HEK293 (cell line): ENCODE results near the gene LRP1.

Experiments
- CTCF ChIA-PET: fragments of 350-600 bp; formaldehyde crosslinking; extraction: SDS; loops from one replicate; lab custom pipeline; 2021; ENCODE audit warnings: antibody characterized with exemption; lab: Yijun Ruan, JAX
- POLR2A ChIA-PET: fragments of 300-600 bp; formaldehyde crosslinking; extraction: SDS; loops from one replicate; lab custom pipeline; 2020; ENCODE audit warnings: antibody characterized with exemption, inconsistent platforms; lab: Yijun Ruan, JAX
- H3K27ac ChIP-seq: fragments of 200-500 bp; sonication (Bioruptor generic); 2 replicates; pipeline ENCODE4 v1.5.1; 2014; ENCODE audit warnings: low read depth, low read length, control low read depth, inconsistent platforms; ENCODE audit errors: extremely low read depth
- H3K36me3 ChIP-seq, 2 experiments: fragments of 200-500 bp in 1 of 2; sonication (Bioruptor generic) in 1 of 2; 1 replicate in 1 of 2; 2 replicates in 1 of 2; pipeline ENCODE4 v1.5.1; 2014 to 2017; ENCODE audit warnings: inconsistent platforms in 2 of 2, low read length in 2 of 2; ENCODE audit not compliant: control insufficient read depth in 2 of 2, insufficient read depth in 1 of 2
- H3K4me1 ChIP-seq: fragments of 200-500 bp; sonication (Bioruptor generic); 2 replicates; pipeline ENCODE4 v1.5.1; 2014; ENCODE audit warnings: mild to moderate bottlenecking, low read length, inconsistent platforms; ENCODE audit not compliant: control insufficient read depth, insufficient read depth
- H3K4me3 ChIP-seq: 2 replicates; pipeline ENCODE4 v1.5.1; 2011; ENCODE audit warnings: low read depth, mild to moderate bottlenecking, control low read depth, low read length, moderate library complexity
- H3K9me3 ChIP-seq: fragments of 200-500 bp; sonication (Bioruptor generic); 2 replicates; pipeline ENCODE4 v1.5.1; 2014; ENCODE audit warnings: low read depth, low read length, inconsistent platforms; ENCODE audit not compliant: control insufficient read depth, insufficient read depth
- GLIS1 ChIP-seq: fragments of 450-650 bp; formaldehyde crosslinking; IDR thresholded peaks from 2 replicates; pipeline ENCODE4 v1.5.1; 2016; ENCODE audit warnings: missing biosample characterization, missing genetic modification characterization
- HOXC10 ChIP-seq: sonication (generic); formaldehyde crosslinking; IDR thresholded peaks from 2 replicates; pipeline ENCODE4 v1.8.1; 2023; ENCODE audit warnings: mild to moderate bottlenecking, missing genetic modification reagents
- MZF1 ChIP-seq: fragments of 450-650 bp; formaldehyde crosslinking; IDR thresholded peaks from 2 replicates; pipeline ENCODE4 v1.5.1; 2017; ENCODE audit warnings: missing biosample characterization, missing genetic modification characterization, borderline replicate concordance
- PRDM1 ChIP-seq: fragments of 450-650 bp; formaldehyde crosslinking; IDR thresholded peaks from 2 replicates; pipeline ENCODE4; 2016; ENCODE audit warnings: missing biosample characterization, missing genetic modification characterization
- SETDB1 ChIP-seq: IDR thresholded peaks from one replicate; pipeline ENCODE4 v1.6.1; 2017; ENCODE audit warnings: mild to moderate bottlenecking, low read length, moderate library complexity, mixed read lengths; ENCODE audit not compliant: insufficient read length
- TCF7L2 ChIP-seq: IDR thresholded peaks from 2 replicates; pipeline ENCODE4 v1.6.1; 2011; ENCODE audit warnings: low read depth, mild to moderate bottlenecking, inconsistent platforms, low read length, moderate library complexity, borderline replicate concordance
- ZBTB17 ChIP-seq: fragments of 450-650 bp; formaldehyde crosslinking; IDR thresholded peaks from 2 replicates; pipeline ENCODE4 v1.5.1; 2016; ENCODE audit warnings: missing biosample characterization, missing genetic modification characterization
- ZBTB8A ChIP-seq: fragments of 450-650 bp; formaldehyde crosslinking; IDR thresholded peaks from 2 replicates; pipeline ENCODE4 v1.5.1; 2016; ENCODE audit warnings: missing biosample characterization, missing genetic modification characterization
- ZNF133 ChIP-seq: fragments of 450-650 bp; formaldehyde crosslinking; IDR thresholded peaks from 2 replicates; pipeline ENCODE4 v1.5.1; 2016; ENCODE audit warnings: missing biosample characterization, missing genetic modification characterization
- ZNF221 ChIP-seq: fragments of 450-650 bp; formaldehyde crosslinking; IDR thresholded peaks from 2 replicates; pipeline ENCODE4 v1.5.1; 2017; ENCODE audit warnings: missing biosample characterization, missing genetic modification characterization, borderline replicate concordance
- ZNF366 ChIP-seq: fragments of 450-650 bp; formaldehyde crosslinking; conservative IDR thresholded peaks from 2 replicates; pipeline ENCODE4 v1.5.1; 2016; ENCODE audit warnings: missing biosample characterization, missing genetic modification characterization
- ZNF529 ChIP-seq: fragments of 450-650 bp; formaldehyde crosslinking; IDR thresholded peaks from 2 replicates; pipeline ENCODE4 v1.5.1; 2017; ENCODE audit warnings: missing genetic modification characterization, missing biosample characterization; ENCODE audit not compliant: insufficient replicate concordance
- ZNF544 ChIP-seq: fragments of 450-650 bp; formaldehyde crosslinking; IDR thresholded peaks from 2 replicates; pipeline ENCODE4 v1.5.0; 2017; ENCODE audit warnings: missing biosample characterization, missing genetic modification characterization
- ZNF600 ChIP-seq: fragments of 450-650 bp; formaldehyde crosslinking; IDR thresholded peaks from 2 replicates; pipeline ENCODE4 v1.5.1; 2016; ENCODE audit warnings: missing biosample characterization, missing genetic modification characterization
- ZNF701 ChIP-seq: fragments of 450-650 bp; formaldehyde crosslinking; IDR thresholded peaks from 2 replicates; pipeline ENCODE4 v1.5.1; 2016; ENCODE audit warnings: missing biosample characterization, missing genetic modification characterization
- ZXDB ChIP-seq: fragments of 450-650 bp; formaldehyde crosslinking; IDR thresholded peaks from 2 replicates; pipeline ENCODE4 v1.5.1; 2016; ENCODE audit warnings: missing biosample characterization, missing genetic modification characterization
- TF ChIP-seq, protein P1 (sequence below): sonication (generic); formaldehyde crosslinking; IDR thresholded peaks from 2 replicates; pipeline ENCODE4 v1.8.1; 2022; ENCODE audit warnings: mild to moderate bottlenecking, moderate library complexity, missing genetic modification reagents
- TF ChIP-seq, protein P2 (sequence below): fragments of 450-650 bp; formaldehyde crosslinking; optimal IDR thresholded peaks from 2 replicates; pipeline ENCODE3; 2016; ENCODE audit warnings: missing biosample characterization, mild to moderate bottlenecking, missing genetic modification characterization
- TF ChIP-seq, protein P3 (sequence below): fragments of 450-650 bp; formaldehyde crosslinking; IDR thresholded peaks from 2 replicates; pipeline ENCODE4 v1.5.1; 2016; ENCODE audit warnings: missing biosample characterization, missing genetic modification characterization
- TF ChIP-seq, protein P4 (sequence below): fragments of 450-650 bp; formaldehyde crosslinking; IDR thresholded peaks from 2 replicates; pipeline ENCODE4 v1.5.1; 2017; ENCODE audit warnings: missing biosample characterization, missing genetic modification characterization
- TF ChIP-seq, protein P5 (sequence below): fragments of 450-650 bp; IDR thresholded peaks from 2 replicates; pipeline ENCODE4 v1.5.1; 2018; ENCODE audit warnings: missing biosample characterization, missing genetic modification characterization
- TF ChIP-seq, protein P6 (sequence below): fragments of 450-650 bp; formaldehyde crosslinking; IDR thresholded peaks from 2 replicates; pipeline ENCODE4 v1.5.1; 2016; ENCODE audit warnings: missing biosample characterization, missing genetic modification characterization

LRP1 gene

DNA sequence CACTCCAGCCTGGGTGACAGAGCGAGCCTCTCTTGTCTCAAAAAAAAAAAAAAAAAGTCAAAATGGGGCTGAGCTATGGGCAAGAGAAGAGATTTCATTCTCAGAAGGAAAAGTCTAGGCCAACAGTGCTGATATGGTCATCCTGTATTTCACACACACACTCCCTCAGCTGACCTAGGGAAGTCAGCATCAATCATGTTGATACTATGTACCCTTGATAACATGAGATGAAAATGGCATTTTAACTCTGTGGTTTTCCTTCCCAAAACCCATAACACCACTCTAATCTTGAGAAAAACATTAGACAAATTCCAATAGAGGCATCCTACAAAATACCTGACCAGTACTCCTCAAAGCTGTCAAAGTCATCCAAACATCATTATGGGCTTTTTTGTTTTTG is 47.4 kb upstream of the LRP1 start:
- CTCF ChIA-PET = interaction anchor here (0.7 to 4.5 kb wide), 5 partner anchors 11 to 107 kb away, joined by 3 to 35 read pairs (median 11); partner anchors contain the start of gene STAT6
- POLR2A ChIA-PET = interaction anchor here (0.6 to 4.2 kb wide), 2 partner anchors 8 to 11 kb away, joined by 4 to 53 read pairs; partner anchors contain the start of gene NAB2
- TF ChIP-seq, protein P1, sequence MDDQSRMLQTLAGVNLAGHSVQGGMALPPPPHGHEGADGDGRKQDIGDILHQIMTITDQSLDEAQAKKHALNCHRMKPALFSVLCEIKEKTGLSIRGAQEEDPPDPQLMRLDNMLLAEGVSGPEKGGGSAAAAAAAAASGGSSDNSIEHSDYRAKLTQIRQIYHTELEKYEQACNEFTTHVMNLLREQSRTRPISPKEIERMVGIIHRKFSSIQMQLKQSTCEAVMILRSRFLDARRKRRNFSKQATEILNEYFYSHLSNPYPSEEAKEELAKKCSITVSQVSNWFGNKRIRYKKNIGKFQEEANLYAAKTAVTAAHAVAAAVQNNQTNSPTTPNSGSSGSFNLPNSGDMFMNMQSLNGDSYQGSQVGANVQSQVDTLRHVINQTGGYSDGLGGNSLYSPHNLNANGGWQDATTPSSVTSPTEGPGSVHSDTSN (CRISPR knock-in tag) = no peak
- TF ChIP-seq ZNF701 (tag by site-specific recombination) (no peak), ZNF544 (no peak), HOXC10 (no peak)
- TF ChIP-seq, protein P2, sequence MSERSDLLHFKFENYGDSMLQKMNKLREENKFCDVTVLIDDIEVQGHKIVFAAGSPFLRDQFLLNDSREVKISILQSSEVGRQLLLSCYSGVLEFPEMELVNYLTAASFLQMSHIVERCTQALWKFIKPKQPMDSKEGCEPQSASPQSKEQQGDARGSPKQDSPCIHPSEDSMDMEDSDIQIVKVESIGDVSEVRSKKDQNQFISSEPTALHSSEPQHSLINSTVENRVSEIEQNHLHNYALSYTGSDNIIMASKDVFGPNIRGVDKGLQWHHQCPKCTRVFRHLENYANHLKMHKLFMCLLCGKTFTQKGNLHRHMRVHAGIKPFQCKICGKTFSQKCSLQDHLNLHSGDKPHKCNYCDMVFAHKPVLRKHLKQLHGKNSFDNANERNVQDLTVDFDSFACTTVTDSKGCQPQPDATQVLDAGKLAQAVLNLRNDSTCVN (tag by site-specific recombination) = no peak

DNA sequence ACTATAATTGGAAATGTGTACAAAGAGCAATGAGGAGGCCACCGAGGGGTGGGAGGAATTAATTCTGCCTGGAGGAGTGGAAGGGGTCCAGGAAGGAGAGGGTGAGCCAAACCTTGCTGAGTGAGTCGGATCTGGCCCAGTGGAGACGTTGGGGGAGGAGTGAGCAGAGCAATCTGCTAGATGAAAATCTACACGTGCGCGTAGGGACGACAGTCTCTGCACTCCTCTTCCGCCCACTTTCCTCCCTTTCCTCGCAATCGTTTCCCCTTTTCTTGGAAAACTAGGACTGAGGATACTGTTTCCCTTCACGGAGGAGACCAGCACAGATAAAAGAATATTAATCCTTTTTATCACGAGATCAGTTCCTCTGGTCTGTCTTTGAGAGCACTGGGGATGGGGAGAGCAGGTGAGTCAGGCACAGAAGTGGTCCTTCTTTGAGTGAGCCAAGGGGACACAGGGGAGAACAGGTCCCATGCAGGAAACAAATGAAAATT is 42.2 kb upstream of the LRP1 start:
- Histone ChIP-seq H3K4me3 (peak overlapping the region; percentile 4; the same call in 1 of the 2 replicates), H3K4me1 (peaks cover 12% of the 10 kb centered on the region), H3K9me3 (no peaks in the 10 kb centered on the region), H3K36me3 (peaks cover 0 to 6% of the 10 kb centered on the region in 2 experiments; a peak in 1 of 3 replicates), H3K27ac (peak overlapping the region; percentile 86)
- CTCF ChIA-PET = no interaction called here
- POLR2A ChIA-PET = interaction anchor here (1.2 to 2.9 kb wide), 2 partner anchors 14 to 42 kb away, joined by 3 to 11 read pairs; partner anchors contain the start of gene LRP1
- TF ChIP-seq, protein P3, sequence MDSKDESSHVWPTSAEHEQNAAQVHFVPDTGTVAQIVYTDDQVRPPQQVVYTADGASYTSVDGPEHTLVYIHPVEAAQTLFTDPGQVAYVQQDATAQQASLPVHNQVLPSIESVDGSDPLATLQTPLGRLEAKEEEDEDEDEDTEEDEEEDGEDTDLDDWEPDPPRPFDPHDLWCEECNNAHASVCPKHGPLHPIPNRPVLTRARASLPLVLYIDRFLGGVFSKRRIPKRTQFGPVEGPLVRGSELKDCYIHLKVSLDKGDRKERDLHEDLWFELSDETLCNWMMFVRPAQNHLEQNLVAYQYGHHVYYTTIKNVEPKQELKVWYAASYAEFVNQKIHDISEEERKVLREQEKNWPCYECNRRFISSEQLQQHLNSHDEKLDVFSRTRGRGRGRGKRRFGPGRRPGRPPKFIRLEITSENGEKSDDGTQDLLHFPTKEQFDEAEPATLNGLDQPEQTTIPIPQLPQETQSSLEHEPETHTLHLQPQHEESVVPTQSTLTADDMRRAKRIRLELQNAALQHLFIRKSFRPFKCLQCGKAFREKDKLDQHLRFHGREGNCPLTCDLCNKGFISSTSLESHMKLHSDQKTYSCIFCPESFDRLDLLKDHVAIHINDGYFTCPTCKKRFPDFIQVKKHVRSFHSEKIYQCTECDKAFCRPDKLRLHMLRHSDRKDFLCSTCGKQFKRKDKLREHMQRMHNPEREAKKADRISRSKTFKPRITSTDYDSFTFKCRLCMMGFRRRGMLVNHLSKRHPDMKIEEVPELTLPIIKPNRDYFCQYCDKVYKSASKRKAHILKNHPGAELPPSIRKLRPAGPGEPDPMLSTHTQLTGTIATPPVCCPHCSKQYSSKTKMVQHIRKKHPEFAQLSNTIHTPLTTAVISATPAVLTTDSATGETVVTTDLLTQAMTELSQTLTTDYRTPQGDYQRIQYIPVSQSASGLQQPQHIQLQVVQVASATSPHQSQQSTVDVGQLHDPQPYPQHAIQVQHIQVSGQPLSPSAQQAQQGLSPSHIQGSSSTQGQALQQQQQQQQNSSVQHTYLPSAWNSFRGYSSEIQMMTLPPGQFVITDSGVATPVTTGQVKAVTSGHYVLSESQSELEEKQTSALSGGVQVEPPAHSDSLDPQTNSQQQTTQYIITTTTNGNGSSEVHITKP (tag by site-specific recombination) = peak; percentile 71
- TF ChIP-seq SETDB1 = no peak
- no peak for TF ChIP-seq ZXDB
- no peak for TF ChIP-seq ZNF133 (tag by site-specific recombination)
- TF ChIP-seq TCF7L2 = no peak
- TF ChIP-seq GLIS1 (tag by site-specific recombination) = no peak; the same call in 1 of the 2 replicates
- TF ChIP-seq, protein P4, sequence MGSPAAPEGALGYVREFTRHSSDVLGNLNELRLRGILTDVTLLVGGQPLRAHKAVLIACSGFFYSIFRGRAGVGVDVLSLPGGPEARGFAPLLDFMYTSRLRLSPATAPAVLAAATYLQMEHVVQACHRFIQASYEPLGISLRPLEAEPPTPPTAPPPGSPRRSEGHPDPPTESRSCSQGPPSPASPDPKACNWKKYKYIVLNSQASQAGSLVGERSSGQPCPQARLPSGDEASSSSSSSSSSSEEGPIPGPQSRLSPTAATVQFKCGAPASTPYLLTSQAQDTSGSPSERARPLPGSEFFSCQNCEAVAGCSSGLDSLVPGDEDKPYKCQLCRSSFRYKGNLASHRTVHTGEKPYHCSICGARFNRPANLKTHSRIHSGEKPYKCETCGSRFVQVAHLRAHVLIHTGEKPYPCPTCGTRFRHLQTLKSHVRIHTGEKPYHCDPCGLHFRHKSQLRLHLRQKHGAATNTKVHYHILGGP (tag by site-specific recombination) = no peak
- no peak for TF ChIP-seq ZNF701 (tag by site-specific recombination)
- TF ChIP-seq PRDM1 = peak; percentile 76
- 0 out of 2 replicates have a peak, but pooled peaks have one; percentile 6 for TF ChIP-seq ZBTB8A
- TF ChIP-seq ZNF600 (tag by site-specific recombination) = peak; percentile 54; the same call in 1 of the 2 replicates
- peak; percentile 98 for TF ChIP-seq ZBTB17 (tag by site-specific recombination)
- no peak for TF ChIP-seq ZNF221 (tag by site-specific recombination)
- TF ChIP-seq MZF1 (tag by site-specific recombination) = peak; percentile 25; the same call in 1 of the 2 replicates
- TF ChIP-seq, protein P5, sequence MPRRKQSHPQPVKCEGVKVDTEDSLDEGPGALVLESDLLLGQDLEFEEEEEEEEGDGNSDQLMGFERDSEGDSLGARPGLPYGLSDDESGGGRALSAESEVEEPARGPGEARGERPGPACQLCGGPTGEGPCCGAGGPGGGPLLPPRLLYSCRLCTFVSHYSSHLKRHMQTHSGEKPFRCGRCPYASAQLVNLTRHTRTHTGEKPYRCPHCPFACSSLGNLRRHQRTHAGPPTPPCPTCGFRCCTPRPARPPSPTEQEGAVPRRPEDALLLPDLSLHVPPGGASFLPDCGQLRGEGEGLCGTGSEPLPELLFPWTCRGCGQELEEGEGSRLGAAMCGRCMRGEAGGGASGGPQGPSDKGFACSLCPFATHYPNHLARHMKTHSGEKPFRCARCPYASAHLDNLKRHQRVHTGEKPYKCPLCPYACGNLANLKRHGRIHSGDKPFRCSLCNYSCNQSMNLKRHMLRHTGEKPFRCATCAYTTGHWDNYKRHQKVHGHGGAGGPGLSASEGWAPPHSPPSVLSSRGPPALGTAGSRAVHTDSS = 0 out of 2 replicates have a peak, but pooled peaks have one; percentile 10
- TF ChIP-seq, protein P6, sequence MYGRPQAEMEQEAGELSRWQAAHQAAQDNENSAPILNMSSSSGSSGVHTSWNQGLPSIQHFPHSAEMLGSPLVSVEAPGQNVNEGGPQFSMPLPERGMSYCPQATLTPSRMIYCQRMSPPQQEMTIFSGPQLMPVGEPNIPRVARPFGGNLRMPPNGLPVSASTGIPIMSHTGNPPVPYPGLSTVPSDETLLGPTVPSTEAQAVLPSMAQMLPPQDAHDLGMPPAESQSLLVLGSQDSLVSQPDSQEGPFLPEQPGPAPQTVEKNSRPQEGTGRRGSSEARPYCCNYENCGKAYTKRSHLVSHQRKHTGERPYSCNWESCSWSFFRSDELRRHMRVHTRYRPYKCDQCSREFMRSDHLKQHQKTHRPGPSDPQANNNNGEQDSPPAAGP (tag by site-specific recombination) = 0 out of 2 replicates have a peak, but pooled peaks have one; percentile 25
- no peak for TF ChIP-seq ZNF529
- peak; percentile 45; the same call in 1 of the 2 replicates for TF ChIP-seq ZNF366 (tag by site-specific recombination)

More for the DNA sequence above, 47.4 kb upstream of the LRP1 start:
- Histone ChIP-seq H3K36me3 (peaks cover 8 to 9% of the 10 kb centered on the region in 2 experiments), H3K9me3 (no peaks in the 10 kb centered on the region), H3K4me1 (peaks cover 3% of the 10 kb centered on the region), H3K27ac (no peak overlapping the region), H3K4me3 (no peak overlapping the region)
